GM23338 (cell line): ENCODE results near the gene FAM120AOS. TPM values are rescaled to one million over a fixed set of nuclear protein-coding genes. Genes with fewer than 3 reads are reported as not detected.

Experiments
- ATAC-seq: fragments of 200-7000 bp; cut with Tn5 transposase; 3 replicates; pipeline ENCODE4 v1.9.1; 2020
- DNase-seq: peaks from one replicate; pipeline ENCODE4 v3.0.0-alpha.2; 2015; ENCODE audit warnings: low spot score
- H2AFZ ChIP-seq: fragments of 200-600 bp; sonication (generic); 2 replicates; pipeline ENCODE4 v1.8.0; 2016; ENCODE audit warnings: antibody characterized with exemption, mild to moderate bottlenecking, moderate library complexity
- H3F3A ChIP-seq: fragments of 200-600 bp; sonication (generic); replicated peaks from 2 replicates; pipeline ENCODE4 v1.8.0; 2017; ENCODE audit warnings: antibody characterized with exemption, mixed run types, low read depth
- H3K27ac ChIP-seq: fragments of 200-600 bp; sonication (generic); 2 replicates; pipeline ENCODE4 v1.6.1; 2016; ENCODE audit warnings: low read depth
- H3K27me3 ChIP-seq: fragments of 200-600 bp; sonication (generic); 2 replicates; pipeline ENCODE4 v1.8.0; 2016; ENCODE audit warnings: mild to moderate bottlenecking, mixed run types, moderate library complexity; ENCODE audit not compliant: insufficient read depth
- H3K36me3 ChIP-seq: fragments of 200-600 bp; sonication (generic); 2 replicates; pipeline ENCODE4 v1.8.0; 2016; ENCODE audit warnings: mild to moderate bottlenecking; ENCODE audit not compliant: insufficient read depth
- H3K4me1 ChIP-seq: fragments of 200-600 bp; sonication (generic); 2 replicates; pipeline ENCODE4 v1.8.0; 2016; ENCODE audit warnings: mild to moderate bottlenecking, moderate library complexity; ENCODE audit not compliant: insufficient read depth
- H3K4me2 ChIP-seq: fragments of 200-600 bp; sonication (generic); 2 replicates; pipeline ENCODE4 v1.7.1; 2017; ENCODE audit warnings: mixed run types
- H3K4me3 ChIP-seq: fragments of 200-600 bp; sonication (generic); 2 replicates; pipeline ENCODE4 v1.6.1; 2016; ENCODE audit warnings: mixed run types
- H3K79me2 ChIP-seq: fragments of 200-600 bp; sonication (generic); replicated peaks from 2 replicates; pipeline ENCODE4 v1.8.0; 2017; ENCODE audit warnings: mild to moderate bottlenecking; ENCODE audit not compliant: insufficient read depth
- H3K9me2 ChIP-seq: fragments of 200-600 bp; sonication (generic); 2 replicates; pipeline ENCODE4 v1.8.0; 2017; ENCODE audit not compliant: insufficient read depth
- H4K20me1 ChIP-seq: fragments of 200-600 bp; sonication (generic); replicated peaks from 2 replicates; pipeline ENCODE4 v1.8.0; 2017; ENCODE audit warnings: mild to moderate bottlenecking; ENCODE audit not compliant: insufficient read depth
- H3K27ac Mint-ChIP-seq: 2 replicates; pipeline ENCODE4 v1.8.0; 2020; ENCODE audit warnings: inconsistent platforms, mild to moderate bottlenecking, moderate library complexity, mixed read lengths
- H3K27me3 Mint-ChIP-seq: 3 replicates; pipeline ENCODE4 v1.8.0; 2022; ENCODE audit warnings: low read depth, mild to moderate bottlenecking, moderate library complexity, mixed read lengths, inconsistent platforms; ENCODE audit not compliant: insufficient read depth, poor library complexity
- H3K36me3 Mint-ChIP-seq: 3 replicates; pipeline ENCODE4 v1.8.0; 2021; ENCODE audit warnings: low read depth, mild to moderate bottlenecking, inconsistent platforms, moderate library complexity, mixed read lengths
- H3K4me1 Mint-ChIP-seq: 3 replicates; pipeline ENCODE4 v1.8.0; 2020; ENCODE audit warnings: mild to moderate bottlenecking, inconsistent platforms, mixed read lengths
- H3K4me3 Mint-ChIP-seq: 3 replicates; pipeline ENCODE4 v1.8.0; 2021; ENCODE audit warnings: moderate library complexity, mild to moderate bottlenecking, inconsistent platforms, mixed read lengths
- H3K9me3 Mint-ChIP-seq: 3 replicates; pipeline ENCODE4 v1.8.0; 2020; ENCODE audit warnings: moderate library complexity, mild to moderate bottlenecking, inconsistent platforms, mixed read lengths
- CREB1 ChIP-seq: fragments of 250-450 bp; sonication (Bioruptor Pico); IDR thresholded peaks from 2 replicates; pipeline ENCODE4 v1.5.0; 2020; ENCODE audit warnings: low read depth, mild to moderate bottlenecking, moderate library complexity
- CTCF ChIP-seq, 2 experiments: fragments of 200-600 bp in 1 of 2; sonication (generic) in 1 of 2; conservative IDR thresholded peaks; 2 replicates each; pipeline versions ENCODE4 v1.5.1 to v1.6.1; 2016 to 2017; ENCODE audit warnings: antibody characterized with exemption in 2 of 2, low read depth in 2 of 2, mild to moderate bottlenecking in 2 of 2, moderate library complexity in 1 of 2
- ETS1 ChIP-seq: IDR thresholded peaks from 2 replicates; pipeline ENCODE4 v1.6.1; 2016; ENCODE audit warnings: antibody characterized with exemption
- EZH2 ChIP-seq: fragments of 200-600 bp; sonication (generic); IDR thresholded peaks from one replicate; pipeline ENCODE4 v1.8.0; 2017; ENCODE audit warnings: antibody characterized with exemption, mild to moderate bottlenecking, low read depth; ENCODE audit not compliant: unreplicated experiment
- EZH2phosphoT487 ChIP-seq: fragments of 200-600 bp; sonication (generic); IDR thresholded peaks from one replicate; pipeline ENCODE4 v1.8.1; 2018; ENCODE audit warnings: antibody characterized with exemption; ENCODE audit not compliant: unreplicated experiment
- JUNB ChIP-seq: IDR thresholded peaks from one replicate; pipeline ENCODE4 v1.6.1; 2016; ENCODE audit warnings: antibody characterized with exemption; ENCODE audit not compliant: unreplicated experiment
- NANOG ChIP-seq: IDR thresholded peaks from 2 replicates; pipeline ENCODE4 v1.6.1; 2016; ENCODE audit warnings: antibody characterized with exemption, borderline replicate concordance
- POLR2AphosphoS5 ChIP-seq: IDR thresholded peaks from 2 replicates; pipeline ENCODE4 v1.6.1; 2016; ENCODE audit warnings: antibody characterized with exemption, low read depth
- REST ChIP-seq: IDR thresholded peaks from one replicate; pipeline ENCODE4 v1.6.1; 2018; ENCODE audit warnings: antibody characterized with exemption; ENCODE audit not compliant: unreplicated experiment
- STAT1 ChIP-seq: IDR thresholded peaks from one replicate; pipeline ENCODE4 v1.6.1; 2016; ENCODE audit warnings: antibody characterized with exemption; ENCODE audit not compliant: unreplicated experiment
- ZNF114 ChIP-seq: fragments of 250-450 bp; sonication (Bioruptor Pico); IDR thresholded peaks from 2 replicates; pipeline ENCODE4 v1.5.0; 2020; ENCODE audit warnings: mild to moderate bottlenecking, moderate library complexity
- ZNF331 ChIP-seq: fragments of 250-450 bp; sonication (Bioruptor Pico); IDR thresholded peaks from 2 replicates; pipeline ENCODE4 v1.5.0; 2020; ENCODE audit warnings: low read depth, mild to moderate bottlenecking, moderate library complexity
- ZNF462 ChIP-seq: fragments of 250-450 bp; sonication (Bioruptor Pico); IDR thresholded peaks from 2 replicates; pipeline ENCODE4 v1.5.0; 2020; ENCODE audit warnings: mild to moderate bottlenecking, moderate library complexity
- polyA plus RNA-seq: library from polyadenylated mRNA; unstranded; fragments of >200 nt; fragmentation: Nextera tagmentation; extraction: Ambion mirVana; gene quantifications from 2 replicates; pipeline ENCODE4 v1.2.1, GENCODE V29; 2016
- total RNA-seq: library from RNA; depleted of rRNA; stranded (reverse); fragments of >200 nt; shearing (Covaris generic); gene quantifications from 2 replicates; pipeline ENCODE4 v1.2.3, GENCODE V29; 2014

FAM120AOS gene
- total and polyA plus RNA-seq, 2 experiments from 2014 or later = 31.5 to 40.4 TPM

- Mint-ChIP-seq H3K27me3 (peaks cover 2% of the 10 kb centered on the region), H3K4me3 (peak overlapping the region; percentile 17; the same call in 1 of the 3 replicates), H3K9me3 (no peaks in the 10 kb centered on the region), H3K4me1 (peaks cover 73% of the 10 kb centered on the region), H3K36me3 (no peaks in the 10 kb centered on the region; the same call in 2 of the 3 replicates), H3K27ac (no peak overlapping the region)
- Histone ChIP-seq H3K4me2 (peak overlapping the region; percentile 41), H3F3A (no peaks in the 10 kb centered on the region), H3K4me3 (0 out of 2 replicates have a peak overlapping the region, but pooled peaks have one; percentile 26), H3K4me1 (peaks cover 72% of the 10 kb centered on the region), H3K79me2 (peaks cover 99% of the 10 kb centered on the region), H3K27me3 (no peaks in the 10 kb centered on the region), H2AFZ (no peak overlapping the region), H3K9me2 (no peaks in the 10 kb centered on the region), H3K36me3 (no peaks in the 10 kb centered on the region), H3K27ac (0 out of 2 replicates have a peak overlapping the region, but pooled peaks have one; percentile 57), H4K20me1 (peaks cover 39% of the 10 kb centered on the region)
- no peak for DNase-seq
- no peak for ATAC-seq
- TF ChIP-seq ETS1 (no peak), REST (no peak), JUNB (no peak), EZH2 (no peak), ZNF114 (CRISPR knock-in tag) (no peak), CTCF (conservative IDR thresholded peaks at IDR 0.05; ENCODE audit: low read depth in 2 of 2) (no peak), POLR2AphosphoS5 (no peak), NANOG (no peak), EZH2phosphoT487 (no peak), ZNF462 (CRISPR knock-in tag) (no peak), STAT1 (no peak), CREB1 (CRISPR knock-in tag) (no peak), ZNF331 (CRISPR knock-in tag) (no peak)
Measured at GRCh38 chr9:93465855-93466254, 12.5 kb upstream of the FAM120AOS start.
